HG03558 (cell line): ENCODE measurements around the gene ARMC3.
"Not testable (repeated sequence)": the region's sequence is repeated elsewhere in the genome, so short reads cannot be mapped to it uniquely, and the experiment has no call there.

Source experiments
- ATAC-seq: cut with Tn5 transposase; IDR thresholded peaks from one replicate; pipeline ENCODE4 v1.9.1; 2021; ENCODE audit warnings: moderate number of reproducible peaks; ENCODE audit not compliant: unreplicated experiment; ENCODE audit errors: extremely low read depth

Gene ARMC3, protein sequence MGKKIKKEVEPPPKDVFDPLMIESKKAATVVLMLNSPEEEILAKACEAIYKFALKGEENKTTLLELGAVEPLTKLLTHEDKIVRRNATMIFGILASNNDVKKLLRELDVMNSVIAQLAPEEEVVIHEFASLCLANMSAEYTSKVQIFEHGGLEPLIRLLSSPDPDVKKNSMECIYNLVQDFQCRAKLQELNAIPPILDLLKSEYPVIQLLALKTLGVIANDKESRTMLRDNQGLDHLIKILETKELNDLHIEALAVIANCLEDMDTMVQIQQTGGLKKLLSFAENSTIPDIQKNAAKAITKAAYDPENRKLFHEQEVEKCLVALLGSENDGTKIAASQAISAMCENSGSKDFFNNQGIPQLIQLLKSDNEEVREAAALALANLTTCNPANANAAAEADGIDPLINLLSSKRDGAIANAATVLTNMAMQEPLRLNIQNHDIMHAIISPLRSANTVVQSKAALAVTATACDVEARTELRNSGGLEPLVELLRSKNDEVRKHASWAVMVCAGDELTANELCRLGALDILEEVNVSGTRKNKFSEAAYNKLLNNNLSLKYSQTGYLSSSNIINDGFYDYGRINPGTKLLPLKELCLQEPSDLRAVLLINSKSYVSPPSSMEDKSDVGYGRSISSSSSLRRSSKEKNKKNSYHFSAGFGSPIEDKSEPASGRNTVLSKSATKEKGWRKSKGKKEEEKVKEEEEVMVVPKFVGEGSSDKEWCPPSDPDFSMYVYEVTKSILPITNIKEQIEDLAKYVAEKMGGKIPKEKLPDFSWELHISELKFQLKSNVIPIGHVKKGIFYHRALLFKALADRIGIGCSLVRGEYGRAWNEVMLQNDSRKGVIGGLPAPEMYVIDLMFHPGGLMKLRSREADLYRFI

GRCh38 chr10:22927661-22928403, at the start of gene ARMC3:
Gene ARMC3 (plus strand): TSS chr10:22928053. CDS start chr10:22931997, 3,944 bp downstream.
- no peak for ATAC-seq

GRCh38 chr10:22891797-22892196, 36.1 kb upstream of the ARMC3 start:
- ATAC-seq: no peak

DNA sequence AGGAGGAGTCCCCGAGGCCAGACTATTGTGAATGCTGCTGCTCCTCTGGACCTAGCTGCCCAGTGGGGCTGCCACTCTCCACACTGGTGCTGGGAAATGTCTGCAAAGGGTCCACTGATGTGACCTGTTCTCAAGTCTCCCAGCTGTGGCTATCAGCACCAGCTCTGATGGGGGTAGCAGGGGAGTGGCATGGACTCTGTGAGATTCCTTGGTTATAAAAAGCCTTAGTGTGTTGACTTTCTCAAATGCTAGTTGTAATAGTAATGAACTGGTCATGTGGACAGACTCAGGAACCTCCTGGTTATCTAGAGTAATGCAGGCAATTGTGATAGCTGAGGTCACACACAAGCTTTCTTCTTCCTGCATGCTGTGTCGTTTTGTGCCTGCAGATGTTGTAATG, 34.1 kb upstream of the ARMC3 start:
- no peak for ATAC-seq

GRCh38 chr10:22894714-22895113, 33.1 kb upstream of the ARMC3 start:
- no peak for ATAC-seq

DNA sequence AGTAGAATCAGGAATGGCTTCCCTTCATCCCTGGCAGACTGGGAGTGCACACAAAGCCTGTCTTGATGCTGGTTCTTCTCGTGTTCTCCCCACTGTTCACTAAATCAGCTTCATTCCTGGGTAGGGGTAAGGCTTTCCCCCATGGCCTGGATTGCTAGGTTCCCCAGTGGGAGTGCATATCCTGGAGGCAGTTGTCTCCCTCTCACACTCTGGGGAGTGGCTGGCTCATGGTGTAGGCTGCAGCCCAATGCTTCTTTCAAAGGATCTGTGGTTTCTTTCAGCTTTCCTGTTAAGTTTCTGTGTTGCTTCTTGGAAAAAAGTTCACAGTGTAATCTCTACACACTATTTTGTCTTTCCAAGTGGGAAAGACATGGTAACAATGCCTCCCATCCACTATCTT, 32.6 kb upstream of the ARMC3 start:
- ATAC-seq: no peak

DNA sequence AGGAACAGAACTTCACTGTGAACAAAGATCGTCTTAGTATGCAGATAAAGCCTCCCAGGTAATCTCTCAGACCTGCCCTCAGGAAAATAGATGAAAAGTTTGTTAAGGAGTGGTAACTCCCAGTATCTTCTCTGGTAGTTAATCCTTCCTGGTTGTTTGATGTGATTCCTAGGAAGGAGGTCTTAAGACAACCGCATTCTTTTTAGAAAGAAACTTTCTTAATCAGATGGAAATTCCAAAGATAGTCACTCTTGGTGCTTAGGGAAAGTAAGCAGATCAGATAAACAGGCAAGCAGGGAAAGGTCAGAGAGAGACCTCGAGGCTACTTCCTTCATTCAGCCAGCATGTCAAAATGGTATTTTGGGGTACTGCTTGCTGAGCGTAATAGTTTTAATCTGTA, 30.5 kb upstream of the ARMC3 start:
- ATAC-seq: no peak

- ATAC-seq: no peak
Measured at GRCh38 chr10:22899307-22899706, 28.5 kb upstream of the ARMC3 start.

DNA sequence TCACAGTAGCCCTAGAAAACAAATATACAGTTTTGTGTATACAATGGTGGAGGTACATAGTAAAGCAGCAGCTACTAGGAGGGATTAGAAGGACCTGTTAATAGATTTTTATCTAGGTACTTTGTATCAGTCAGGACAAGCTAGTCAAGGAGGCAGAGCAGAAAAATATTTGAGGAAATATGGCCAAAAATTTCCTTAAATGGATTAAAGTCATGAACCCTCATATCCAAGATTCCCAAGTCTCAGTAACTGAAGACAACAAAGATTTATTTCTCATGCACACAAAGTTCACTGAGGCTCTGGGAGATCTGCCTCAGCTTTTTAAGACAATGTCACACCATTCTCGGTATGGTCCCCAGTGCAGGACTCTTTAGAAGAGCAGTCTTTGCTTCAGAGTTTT, 28.1 kb upstream of the ARMC3 start:
- no peak for ATAC-seq

GRCh38 chr10:22900841-22901601, 26.8 kb upstream of the ARMC3 start:
- no peak for ATAC-seq

DNA sequence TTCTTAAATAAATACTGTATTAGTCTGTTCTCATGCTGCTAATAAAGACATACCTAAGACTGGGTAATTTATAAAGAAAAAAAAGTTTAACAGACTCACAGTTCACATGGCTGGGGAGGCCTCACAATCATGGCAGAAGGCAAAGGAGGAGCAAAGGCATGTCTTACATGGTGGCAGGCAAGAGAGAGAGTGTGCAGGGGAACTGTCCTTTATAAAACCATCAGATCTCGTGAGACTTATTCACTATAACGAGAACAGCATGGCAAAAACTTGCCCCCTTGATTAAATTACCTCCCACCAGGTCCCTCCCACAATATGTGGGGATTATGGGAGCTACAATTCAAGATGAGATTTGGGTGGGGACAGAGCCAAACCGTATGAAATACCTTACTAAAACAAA, 25.7 kb upstream of the ARMC3 start:
- not testable (repeated sequence) for ATAC-seq

GRCh38 chr10:22903694-22904093, 24.2 kb upstream of the ARMC3 start:
- ATAC-seq: no peak

DNA sequence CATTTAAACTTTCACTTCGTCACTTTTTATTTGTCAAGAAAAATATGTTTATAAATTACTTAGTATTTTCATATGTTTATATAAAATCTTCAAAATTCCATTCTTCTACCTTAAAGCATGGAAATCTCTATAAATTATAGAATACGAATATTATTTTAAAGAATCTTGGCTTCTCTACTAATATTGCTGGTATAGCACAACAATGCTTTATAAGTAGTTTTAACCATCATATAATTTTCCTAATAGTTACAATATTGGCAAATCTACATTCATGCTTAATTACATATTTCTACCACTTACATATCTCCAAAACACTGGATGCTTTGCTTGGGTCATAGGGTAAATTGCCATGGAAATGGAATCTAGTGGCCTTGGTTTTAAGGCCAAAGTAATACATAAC, 21.1 kb upstream of the ARMC3 start:
- ATAC-seq: no peak

DNA sequence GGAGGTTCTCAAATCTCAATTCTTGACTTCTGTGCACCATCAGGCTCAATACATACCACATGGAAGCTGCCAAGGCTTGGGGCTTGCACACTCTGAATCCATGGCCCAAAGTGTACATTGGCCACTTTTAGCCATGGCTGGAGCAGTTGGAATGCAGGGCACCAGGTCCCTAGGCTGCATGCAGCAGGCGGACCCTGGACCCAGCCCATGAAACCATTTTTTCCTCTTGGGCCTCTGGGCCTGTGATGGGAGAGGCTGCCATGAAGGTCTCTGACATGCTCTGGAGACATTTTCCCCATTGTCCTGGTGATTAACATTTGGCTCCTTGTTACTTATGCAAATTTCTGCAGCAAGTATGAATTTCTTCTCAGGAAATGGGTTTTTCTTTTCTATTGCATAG, 19.0 kb upstream of the ARMC3 start:
- no peak for ATAC-seq

DNA sequence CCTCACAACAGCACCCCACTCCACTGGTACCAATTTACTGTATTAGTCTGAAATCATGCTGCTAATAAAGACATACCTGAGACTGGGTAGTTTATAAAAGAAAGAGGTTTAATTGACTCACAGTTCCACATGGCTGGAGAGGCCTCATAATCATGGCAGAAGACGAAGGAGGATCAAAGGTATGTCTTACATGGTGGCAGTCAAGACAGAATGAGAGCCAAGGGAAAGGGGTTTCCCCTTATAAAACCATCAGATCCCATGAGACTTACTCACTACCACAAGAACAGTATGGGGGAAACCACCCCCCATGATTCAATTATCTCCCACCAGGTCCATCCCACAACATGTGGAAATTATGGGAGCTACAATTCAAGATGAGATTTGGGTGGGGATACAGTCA, 18.2 kb upstream of the ARMC3 start:
- not testable (repeated sequence) for ATAC-seq

DNA sequence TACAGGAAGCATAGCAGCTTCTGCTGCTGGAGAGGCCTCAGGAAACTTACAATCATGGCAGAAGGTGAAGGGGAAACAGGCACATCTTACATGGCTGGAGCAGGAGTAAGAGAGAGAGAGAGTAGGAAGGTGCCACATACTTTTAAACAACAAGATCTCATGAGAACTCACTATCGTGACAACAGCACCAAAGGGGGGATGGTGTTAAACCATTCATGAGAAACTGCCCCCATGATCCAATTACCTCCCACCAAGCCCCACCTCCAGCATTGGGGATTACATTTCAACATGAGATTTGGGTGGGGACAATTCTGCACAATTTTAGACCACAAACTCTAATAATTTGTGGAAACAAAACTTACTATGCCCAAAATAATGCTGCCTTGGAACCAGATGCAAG, 16.8 kb upstream of the ARMC3 start:
- no peak for ATAC-seq

DNA sequence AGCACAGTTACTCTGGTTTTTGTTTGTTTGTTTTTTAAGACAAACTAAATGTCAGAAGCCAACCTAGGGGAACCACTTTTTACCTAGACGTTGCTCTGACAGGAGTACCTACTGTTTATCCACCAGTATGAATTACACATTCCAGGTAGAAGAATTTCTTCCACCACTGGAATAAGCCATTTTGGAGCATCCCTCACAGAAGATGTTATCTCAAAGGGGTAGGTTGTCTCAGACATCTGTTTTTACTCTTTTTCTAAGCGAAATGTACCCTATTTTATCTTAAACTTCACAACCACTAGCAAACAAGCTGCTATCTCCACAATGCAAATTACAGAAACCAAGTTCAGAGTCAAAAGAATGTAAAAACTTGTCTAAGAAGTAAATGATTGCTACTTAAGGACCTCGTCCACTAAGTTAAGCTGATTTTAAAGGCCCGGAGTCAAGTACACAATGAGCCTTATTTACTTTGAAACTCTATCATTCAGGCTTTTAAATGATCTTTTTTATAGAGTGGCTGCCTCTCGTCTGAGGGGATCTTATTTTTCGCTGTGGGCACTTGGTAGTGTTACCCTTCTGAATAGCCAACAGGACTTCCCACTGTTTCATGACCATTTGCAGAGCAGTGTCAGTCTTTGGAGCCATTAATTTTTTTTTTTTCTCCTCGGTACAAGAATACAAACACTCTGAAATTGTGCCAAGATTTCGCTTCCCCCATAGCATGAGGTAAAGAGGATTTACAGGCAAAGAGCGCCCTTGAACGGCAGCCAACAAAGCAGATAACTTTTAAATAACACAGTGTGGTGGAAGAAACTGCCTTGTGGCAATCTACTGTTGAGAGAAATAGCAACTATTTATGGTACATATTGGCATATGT, 15.7 kb upstream of the ARMC3 start:
- ATAC-seq: no peak

DNA sequence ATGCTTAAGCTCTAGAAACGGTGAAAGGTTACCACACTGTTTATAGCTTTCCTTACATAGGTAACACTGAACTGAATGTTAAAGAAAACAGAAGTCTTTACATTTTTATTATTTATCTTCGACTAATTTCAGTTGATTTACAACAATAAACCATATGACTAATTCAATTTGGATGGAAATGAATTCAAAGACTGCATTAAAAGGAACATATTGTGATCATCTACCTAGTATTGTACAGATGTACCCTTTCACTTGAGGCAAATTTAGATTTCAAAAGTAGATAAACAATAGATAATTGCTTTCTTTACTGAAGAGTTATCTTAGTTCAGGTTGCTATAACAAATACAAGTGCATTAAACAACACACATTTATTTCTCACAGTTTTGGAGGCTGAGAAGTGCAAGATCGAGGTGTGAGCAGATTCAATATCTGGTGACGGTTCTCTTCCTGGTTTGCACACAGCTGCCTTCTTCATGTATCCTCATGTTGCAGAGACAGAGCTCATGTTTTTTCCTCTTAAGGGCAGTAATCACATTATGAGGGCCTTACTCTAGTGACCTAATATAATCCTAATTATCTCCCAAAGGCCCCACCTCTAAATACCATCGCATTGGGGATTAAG, 15.0 kb upstream of the ARMC3 start:
- ATAC-seq: no peak

DNA sequence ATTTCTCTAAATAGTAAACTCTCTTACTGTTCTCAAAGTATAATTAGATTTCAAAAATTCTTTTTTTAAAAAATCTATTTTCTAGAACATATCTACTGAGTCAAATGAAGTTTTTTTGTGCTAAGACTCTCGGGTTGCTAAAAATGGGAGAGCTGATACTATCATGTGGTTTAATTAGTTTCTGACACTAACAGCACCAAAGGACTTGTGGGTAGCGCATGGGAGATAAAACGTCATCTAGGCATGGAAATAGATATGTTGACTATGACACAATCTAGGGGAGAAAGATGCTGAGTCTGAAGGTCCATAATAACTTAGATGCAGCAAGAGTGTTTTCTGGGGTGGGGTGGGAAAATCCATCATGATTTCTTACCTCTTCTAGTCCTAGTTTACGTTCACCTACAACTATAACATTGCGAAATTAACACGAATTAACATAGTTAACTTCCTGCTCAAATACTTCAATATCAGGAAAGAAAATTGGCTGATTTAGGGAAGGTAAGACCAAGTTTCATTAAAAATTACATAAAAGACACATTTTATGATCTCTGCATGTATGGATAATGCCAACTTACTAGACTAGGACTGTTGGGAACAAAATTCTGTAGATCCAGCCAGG, 14.3 kb upstream of the ARMC3 start:
- ATAC-seq: no peak
